Fibroblast of the aortic adventitia (primary cell): Measurements from ENCODE around the gene ZFYVE28. TPM values are rescaled to one million over a fixed set of nuclear protein-coding genes. Genes with fewer than 3 reads are reported as not detected.

ENCODE experiments used
- DNase-seq: peaks from one replicate; pipeline ENCODE4 v3.0.0-alpha.2; 2010; ENCODE audit warnings: low read depth
- H3K4me3 ChIP-seq: 2 replicates; pipeline ENCODE4 v1.5.1; 2011; ENCODE audit warnings: low read depth, mild to moderate bottlenecking, control low read depth, low read length, moderate library complexity
- CTCF ChIP-seq: IDR thresholded peaks from 2 replicates; pipeline ENCODE4 v1.5.1; 2011; ENCODE audit warnings: mild to moderate bottlenecking, low read length, control low read depth, inconsistent platforms; ENCODE audit not compliant: insufficient read depth
- total RNA-seq: library from RNA; depleted of rRNA; stranded (reverse); fragments of >200 nt; gene quantifications from 2 replicates; pipeline ENCODE4 v1.2.3, GENCODE V29; 2012; ENCODE audit warnings: low replicate concordance

ZFYVE28 gene
- total RNA-seq, 1 donor = 14.0 TPM

- H3K4me3 ChIP-seq = no peak overlapping the region
- no peak for TF ChIP-seq CTCF
- no peak for DNase-seq
These were observed 167.9 kb downstream of the ZFYVE28 start for GRCh38 chr4:2250357-2251072.

- TF ChIP-seq CTCF = no peak
- no peak for DNase-seq
- H3K4me3 ChIP-seq = no peak overlapping the region
These were observed 168.7 kb downstream of the ZFYVE28 start for GRCh38 chr4:2249526-2250356.

GRCh38 chr4:2248821-2249261 lies 169.6 kb downstream of the ZFYVE28 start:
- no peak overlapping the region for H3K4me3 ChIP-seq
- no peak for DNase-seq
- no peak for TF ChIP-seq CTCF

- DNase-seq = no peak
- no peak for TF ChIP-seq CTCF
- H3K4me3 ChIP-seq = no peak overlapping the region
These were observed 170.2 kb downstream of the ZFYVE28 start for GRCh38 chr4:2248044-2248780.

GRCh38 chr4:2247128-2248043 lies 171.1 kb downstream of the ZFYVE28 start:
- TF ChIP-seq CTCF = no peak
- no peak for DNase-seq
- H3K4me3 ChIP-seq = no peak overlapping the region
